Nephron (organoid): Measurements from ENCODE around the gene KIF1A.

ENCODE experiments used
- H3K27ac Mint-ChIP-seq, 3 experiments: 2 replicates each; pipeline ENCODE4 v1.8.0; 2020; ENCODE audit warnings: mixed read lengths in 3 of 3, mild to moderate bottlenecking in 2 of 3, moderate library complexity in 1 of 3
- H3K27me3 Mint-ChIP-seq: 2 replicates; pipeline ENCODE4 v1.8.0; 2021; ENCODE audit warnings: low read depth, mild to moderate bottlenecking, moderate library complexity, mixed read lengths
- H3K36me3 Mint-ChIP-seq: 2 replicates; pipeline ENCODE4 v1.8.0; 2020; ENCODE audit warnings: low read depth, mixed read lengths
- H3K4me1 Mint-ChIP-seq: 2 replicates; pipeline ENCODE4 v1.8.0; 2020; ENCODE audit warnings: mixed read lengths
- H3K4me3 Mint-ChIP-seq, 3 experiments: 2 replicates each; pipeline ENCODE4 v1.8.0; 2020; ENCODE audit warnings: mild to moderate bottlenecking in 3 of 3, mixed read lengths in 3 of 3, moderate library complexity in 2 of 3
- H3K9me3 Mint-ChIP-seq: 2 replicates; pipeline ENCODE4 v1.8.0; 2020; ENCODE audit warnings: mixed read lengths
- CTCF ChIP-seq, 3 experiments: fragments of 200-600 bp; sonication (generic); IDR thresholded peaks; one replicate each; pipeline ENCODE4 v1.5.0; 2021; ENCODE audit warnings: antibody characterized with exemption in 3 of 3; ENCODE audit not compliant: unreplicated experiment in 3 of 3

The KIF1A gene

GRCh38 chr2:240717181-240717641, 102.8 kb downstream of the KIF1A start:
- Mint-ChIP-seq H3K4me3 (no peak overlapping the region), H3K9me3 (no peaks in the 10 kb centered on the region), H3K4me1 (no peaks in the 10 kb centered on the region), H3K36me3 (no peaks in the 10 kb centered on the region), H3K27me3 (peaks cover 9% of the 10 kb centered on the region), H3K27ac (no peak overlapping the region)
- no peak for TF ChIP-seq CTCF (IDR thresholded peaks at IDR 0.05; ENCODE audit: unreplicated experiment in 3 of 3)

- no peak overlapping the region for H3K4me3 Mint-ChIP-seq
- TF ChIP-seq CTCF (IDR thresholded peaks at IDR 0.05; ENCODE audit: unreplicated experiment in 3 of 3): no peak
- peaks cover 9% of the 10 kb centered on the region for H3K27me3 Mint-ChIP-seq
- no peaks in the 10 kb centered on the region for H3K4me1 Mint-ChIP-seq
- H3K36me3 Mint-ChIP-seq: no peaks in the 10 kb centered on the region
- no peaks in the 10 kb centered on the region for H3K9me3 Mint-ChIP-seq
- H3K27ac Mint-ChIP-seq: no peak overlapping the region
Observed at GRCh38 chr2:240716130-240716798, 103.8 kb downstream of the KIF1A start.

GRCh38 chr2:240714747-240715725, 105.0 kb downstream of the KIF1A start:
- Mint-ChIP-seq H3K4me1 (no peaks in the 10 kb centered on the region), H3K36me3 (no peaks in the 10 kb centered on the region), H3K4me3 (no peak overlapping the region), H3K27me3 (peaks cover 5% of the 10 kb centered on the region), H3K9me3 (no peaks in the 10 kb centered on the region), H3K27ac (peak overlapping the region in 1 of 3 experiments; percentile 42)
- no peak for TF ChIP-seq CTCF (IDR thresholded peaks at IDR 0.05; ENCODE audit: unreplicated experiment in 3 of 3)

- H3K36me3 Mint-ChIP-seq: no peaks in the 10 kb centered on the region
- no peak overlapping the region for H3K4me3 Mint-ChIP-seq
- peak overlapping the region in 1 of 3 experiments; percentile 42 for H3K27ac Mint-ChIP-seq
- H3K4me1 Mint-ChIP-seq: no peaks in the 10 kb centered on the region
- no peak for TF ChIP-seq CTCF (IDR thresholded peaks at IDR 0.05; ENCODE audit: unreplicated experiment in 3 of 3)
- no peaks in the 10 kb centered on the region for H3K9me3 Mint-ChIP-seq
- peaks cover 5% of the 10 kb centered on the region for H3K27me3 Mint-ChIP-seq
Observed at GRCh38 chr2:240713928-240714746, 105.9 kb downstream of the KIF1A start.

- Mint-ChIP-seq H3K4me3 (no peak overlapping the region), H3K4me1 (no peaks in the 10 kb centered on the region), H3K27ac (peak overlapping the region in 1 of 3 experiments; percentile 22), H3K27me3 (peaks cover 11% of the 10 kb centered on the region), H3K36me3 (no peaks in the 10 kb centered on the region), H3K9me3 (peaks cover 2% of the 10 kb centered on the region)
- TF ChIP-seq CTCF (IDR thresholded peaks at IDR 0.05; ENCODE audit: unreplicated experiment in 3 of 3): no peak
Observed at GRCh38 chr2:240713071-240713927, 106.7 kb downstream of the KIF1A start.
